ENCODE results near the gene DZIP3. TPM values are rescaled to one million over a fixed set of nuclear protein-coding genes. Genes with fewer than 3 reads are reported as not detected.
A peak's percentile ranks its signal among the peaks of the same experiment; 100 is the strongest.

DZIP3 gene
- total RNA-seq, 1 donor from 2014 or later = 8.5 TPM

GRCh38 chr3:108588601-108589000 is 921 bp upstream of the DZIP3 start:
- H3K36me3 Mint-ChIP-seq (ENCODE audit: low read depth) = no peaks in the 10 kb centered on the region
- no peaks in the 10 kb centered on the region for H3K9me3 Mint-ChIP-seq (ENCODE audit: low read depth)
- TF ChIP-seq, protein P1, sequence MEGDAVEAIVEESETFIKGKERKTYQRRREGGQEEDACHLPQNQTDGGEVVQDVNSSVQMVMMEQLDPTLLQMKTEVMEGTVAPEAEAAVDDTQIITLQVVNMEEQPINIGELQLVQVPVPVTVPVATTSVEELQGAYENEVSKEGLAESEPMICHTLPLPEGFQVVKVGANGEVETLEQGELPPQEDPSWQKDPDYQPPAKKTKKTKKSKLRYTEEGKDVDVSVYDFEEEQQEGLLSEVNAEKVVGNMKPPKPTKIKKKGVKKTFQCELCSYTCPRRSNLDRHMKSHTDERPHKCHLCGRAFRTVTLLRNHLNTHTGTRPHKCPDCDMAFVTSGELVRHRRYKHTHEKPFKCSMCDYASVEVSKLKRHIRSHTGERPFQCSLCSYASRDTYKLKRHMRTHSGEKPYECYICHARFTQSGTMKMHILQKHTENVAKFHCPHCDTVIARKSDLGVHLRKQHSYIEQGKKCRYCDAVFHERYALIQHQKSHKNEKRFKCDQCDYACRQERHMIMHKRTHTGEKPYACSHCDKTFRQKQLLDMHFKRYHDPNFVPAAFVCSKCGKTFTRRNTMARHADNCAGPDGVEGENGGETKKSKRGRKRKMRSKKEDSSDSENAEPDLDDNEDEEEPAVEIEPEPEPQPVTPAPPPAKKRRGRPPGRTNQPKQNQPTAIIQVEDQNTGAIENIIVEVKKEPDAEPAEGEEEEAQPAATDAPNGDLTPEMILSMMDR (IDR thresholded peaks at IDR 0.05) = no peak
- DNase-seq (ENCODE audit: low spot score) = no peak
- peak overlapping the region; percentile 100 for H3K27ac Mint-ChIP-seq (ENCODE audit: unreplicated experiment)
- H3K27me3 Mint-ChIP-seq (ENCODE audit: low read depth) = no peaks in the 10 kb centered on the region
- H3K4me1 Mint-ChIP-seq (ENCODE audit: low read depth) = peaks cover 37% of the 10 kb centered on the region
- H3K4me3 Mint-ChIP-seq (ENCODE audit: unreplicated experiment) = peak overlapping the region; percentile 96

DNA sequence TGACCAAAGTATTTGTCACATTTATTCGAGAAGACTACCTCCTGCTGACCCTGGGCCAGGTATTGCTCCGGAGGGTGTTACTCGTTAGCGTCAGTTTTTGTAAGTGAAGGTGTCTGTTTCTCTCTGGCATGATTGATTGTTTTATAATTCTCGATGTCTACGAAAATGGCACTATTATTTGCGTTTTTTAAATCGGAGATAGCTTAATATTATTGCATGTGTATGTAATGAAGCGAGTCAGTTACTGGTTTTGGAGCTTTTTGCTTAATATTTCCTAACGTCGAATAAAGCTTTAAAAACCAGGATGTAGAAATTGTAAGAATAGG is 439 bp downstream of the DZIP3 start:
- Mint-ChIP-seq H3K27me3 (ENCODE audit: low read depth) (no peaks in the 10 kb centered on the region), H3K36me3 (ENCODE audit: low read depth) (no peaks in the 10 kb centered on the region), H3K9me3 (ENCODE audit: low read depth) (no peaks in the 10 kb centered on the region), H3K27ac (ENCODE audit: unreplicated experiment) (peak overlapping the region; percentile 100), H3K4me1 (ENCODE audit: low read depth) (peaks cover 37% of the 10 kb centered on the region), H3K4me3 (ENCODE audit: unreplicated experiment) (peak overlapping the region; percentile 96)
- no peak for DNase-seq (ENCODE audit: low spot score)
- TF ChIP-seq, protein P1 (IDR thresholded peaks at IDR 0.05) = peak; percentile 59

GRCh38 chr3:108590460-108590859 is 938 bp downstream of the DZIP3 start:
- no peaks in the 10 kb centered on the region for H3K27me3 Mint-ChIP-seq (ENCODE audit: low read depth)
- peaks cover 37% of the 10 kb centered on the region for H3K4me1 Mint-ChIP-seq (ENCODE audit: low read depth)
- DNase-seq (ENCODE audit: low spot score) = no peak
- TF ChIP-seq, protein P1 (IDR thresholded peaks at IDR 0.05) = no peak
- peak overlapping the region; percentile 24 for H3K27ac Mint-ChIP-seq (ENCODE audit: unreplicated experiment)
- no peaks in the 10 kb centered on the region for H3K9me3 Mint-ChIP-seq (ENCODE audit: low read depth)
- peak overlapping the region; percentile 96 for H3K4me3 Mint-ChIP-seq (ENCODE audit: unreplicated experiment)
- no peaks in the 10 kb centered on the region for H3K36me3 Mint-ChIP-seq (ENCODE audit: low read depth)

DNA sequence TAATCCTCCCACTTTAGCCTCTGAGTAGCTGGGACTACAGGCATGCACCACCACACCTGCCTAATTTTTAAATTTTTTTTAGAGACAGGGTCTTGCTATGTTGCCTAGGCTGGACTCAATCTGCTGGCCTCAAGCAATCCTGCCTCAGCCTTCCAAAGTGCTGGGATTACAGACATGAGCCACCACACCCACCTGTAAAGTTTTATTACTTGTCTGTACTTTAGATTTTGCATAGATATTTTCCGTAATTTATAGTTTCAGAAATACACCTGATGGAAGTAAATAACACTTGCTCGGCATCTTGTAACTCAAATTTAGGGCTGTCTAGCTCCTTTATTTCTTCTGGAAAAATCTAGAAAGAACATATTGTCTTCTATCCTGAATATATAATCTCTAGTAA is 5.8 kb downstream of the DZIP3 start:
- no peaks in the 10 kb centered on the region for H3K9me3 Mint-ChIP-seq (ENCODE audit: low read depth)
- H3K4me3 Mint-ChIP-seq (ENCODE audit: unreplicated experiment) = no peak overlapping the region
- H3K36me3 Mint-ChIP-seq (ENCODE audit: low read depth) = no peaks in the 10 kb centered on the region
- no peaks in the 10 kb centered on the region for H3K27me3 Mint-ChIP-seq (ENCODE audit: low read depth)
- TF ChIP-seq, protein P1 (IDR thresholded peaks at IDR 0.05) = no peak
- no peak overlapping the region for H3K27ac Mint-ChIP-seq (ENCODE audit: unreplicated experiment)
- no peak for DNase-seq (ENCODE audit: low spot score)
- peaks cover 12% of the 10 kb centered on the region for H3K4me1 Mint-ChIP-seq (ENCODE audit: low read depth)

DNA sequence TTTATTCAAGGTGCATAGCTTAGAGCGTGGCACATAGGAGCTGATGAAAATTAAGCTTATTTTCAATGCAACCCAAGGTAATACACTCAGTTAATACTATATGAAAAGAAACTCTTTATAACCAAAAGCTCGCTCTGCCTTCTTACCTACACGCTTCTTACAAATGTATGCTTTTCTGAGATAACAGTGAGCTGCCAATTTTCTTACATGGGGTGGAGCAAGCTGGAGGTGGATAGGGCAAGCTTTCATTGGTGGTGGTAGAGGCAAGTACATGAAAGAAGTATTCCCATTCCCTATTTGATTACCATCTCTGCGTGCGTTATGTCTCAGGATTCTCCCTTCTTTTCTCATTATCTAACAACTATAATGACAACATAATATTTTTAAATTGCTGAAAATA is 8.9 kb downstream of the DZIP3 start:
- Mint-ChIP-seq H3K4me1 (ENCODE audit: low read depth) (peaks cover 2% of the 10 kb centered on the region), H3K27ac (ENCODE audit: unreplicated experiment) (no peak overlapping the region), H3K4me3 (ENCODE audit: unreplicated experiment) (no peak overlapping the region), H3K9me3 (ENCODE audit: low read depth) (no peaks in the 10 kb centered on the region), H3K27me3 (ENCODE audit: low read depth) (no peaks in the 10 kb centered on the region), H3K36me3 (ENCODE audit: low read depth) (no peaks in the 10 kb centered on the region)
- TF ChIP-seq, protein P1 (IDR thresholded peaks at IDR 0.05) = no peak
- no peak for DNase-seq (ENCODE audit: low spot score)
